ENCODE results near the gene ST6GALNAC3.

ST6GALNAC3 gene

GRCh38 chr1:76074321-76075187 lies at the start of gene ST6GALNAC3:
Gene ST6GALNAC3 (plus strand): TSS chr1:76074746.
- peaks cover 10% of the 10 kb centered on the region for H3K27me3 ChIP-seq (ENCODE audit: control insufficient read depth, insufficient read depth, low read length)
- peak within 1 kb of the TSS; percentile 80 for H3K9ac ChIP-seq (ENCODE audit: low read length)
- H3K36me3 ChIP-seq (ENCODE audit: control insufficient read depth, low read depth, low read length): no peaks in the 10 kb centered on the region
- H3K9me3 ChIP-seq (ENCODE audit: control insufficient read depth, low read depth, low read length): no peaks in the 10 kb centered on the region
- peaks cover 13% of the 10 kb centered on the region for H3K4me1 ChIP-seq (ENCODE audit: control insufficient read depth, low read depth, low read length)
- peak within 1 kb of the TSS; percentile 94 for H3K4me3 ChIP-seq (ENCODE audit: low read length)
- peak within 1 kb of the TSS; percentile 35 for H3K27ac ChIP-seq (ENCODE audit: low read length)

- no peak overlapping the region for H3K27ac ChIP-seq (ENCODE audit: low read length)
- no peak overlapping the region for H3K9ac ChIP-seq (ENCODE audit: low read length)
- no peaks in the 10 kb centered on the region for H3K9me3 ChIP-seq (ENCODE audit: control insufficient read depth, low read depth, low read length)
- H3K4me1 ChIP-seq (ENCODE audit: control insufficient read depth, low read depth, low read length): no peaks in the 10 kb centered on the region
- H3K27me3 ChIP-seq (ENCODE audit: control insufficient read depth, insufficient read depth, low read length): no peaks in the 10 kb centered on the region
- no peak overlapping the region for H3K4me3 ChIP-seq (ENCODE audit: low read length)
- H3K36me3 ChIP-seq (ENCODE audit: control insufficient read depth, low read depth, low read length): no peaks in the 10 kb centered on the region
These were observed 47.2 kb upstream of the ST6GALNAC3 start for GRCh38 chr1:76027341-76027740.

GRCh38 chr1:76029331-76029730 lies 45.2 kb upstream of the ST6GALNAC3 start:
- no peak overlapping the region for H3K9ac ChIP-seq (ENCODE audit: low read length)
- no peaks in the 10 kb centered on the region for H3K36me3 ChIP-seq (ENCODE audit: control insufficient read depth, low read depth, low read length)
- H3K9me3 ChIP-seq (ENCODE audit: control insufficient read depth, low read depth, low read length): no peaks in the 10 kb centered on the region
- no peaks in the 10 kb centered on the region for H3K4me1 ChIP-seq (ENCODE audit: control insufficient read depth, low read depth, low read length)
- no peak overlapping the region for H3K27ac ChIP-seq (ENCODE audit: low read length)
- H3K4me3 ChIP-seq (ENCODE audit: low read length): no peak overlapping the region
- no peaks in the 10 kb centered on the region for H3K27me3 ChIP-seq (ENCODE audit: control insufficient read depth, insufficient read depth, low read length)

GRCh38 chr1:76031496-76031895 lies 43.0 kb upstream of the ST6GALNAC3 start:
- Histone ChIP-seq H3K36me3 (ENCODE audit: control insufficient read depth, low read depth, low read length) (no peaks in the 10 kb centered on the region), H3K4me3 (ENCODE audit: low read length) (no peak overlapping the region), H3K9ac (ENCODE audit: low read length) (no peak overlapping the region), H3K27me3 (ENCODE audit: control insufficient read depth, insufficient read depth, low read length) (no peaks in the 10 kb centered on the region), H3K9me3 (ENCODE audit: control insufficient read depth, low read depth, low read length) (no peaks in the 10 kb centered on the region), H3K4me1 (ENCODE audit: control insufficient read depth, low read depth, low read length) (peaks cover 7% of the 10 kb centered on the region), H3K27ac (ENCODE audit: low read length) (no peak overlapping the region)

- Histone ChIP-seq H3K4me3 (ENCODE audit: low read length) (no peak overlapping the region), H3K9me3 (ENCODE audit: control insufficient read depth, low read depth, low read length) (no peaks in the 10 kb centered on the region), H3K36me3 (ENCODE audit: control insufficient read depth, low read depth, low read length) (no peaks in the 10 kb centered on the region), H3K4me1 (ENCODE audit: control insufficient read depth, low read depth, low read length) (peaks cover 18% of the 10 kb centered on the region), H3K27me3 (ENCODE audit: control insufficient read depth, insufficient read depth, low read length) (no peaks in the 10 kb centered on the region), H3K27ac (ENCODE audit: low read length) (no peak overlapping the region), H3K9ac (ENCODE audit: low read length) (no peak overlapping the region)
These were observed 40.6 kb upstream of the ST6GALNAC3 start for GRCh38 chr1:76033800-76034475.

- H3K4me3 ChIP-seq (ENCODE audit: low read length): no peak overlapping the region
- no peak overlapping the region for H3K9ac ChIP-seq (ENCODE audit: low read length)
- H3K27ac ChIP-seq (ENCODE audit: low read length): no peak overlapping the region
- H3K27me3 ChIP-seq (ENCODE audit: control insufficient read depth, insufficient read depth, low read length): no peaks in the 10 kb centered on the region
- H3K9me3 ChIP-seq (ENCODE audit: control insufficient read depth, low read depth, low read length): no peaks in the 10 kb centered on the region
- peaks cover 20% of the 10 kb centered on the region for H3K4me1 ChIP-seq (ENCODE audit: control insufficient read depth, low read depth, low read length)
- H3K36me3 ChIP-seq (ENCODE audit: control insufficient read depth, low read depth, low read length): no peaks in the 10 kb centered on the region
These were observed 39.5 kb upstream of the ST6GALNAC3 start for GRCh38 chr1:76035053-76035452.

- Histone ChIP-seq H3K27me3 (ENCODE audit: control insufficient read depth, insufficient read depth, low read length) (no peaks in the 10 kb centered on the region), H3K9ac (ENCODE audit: low read length) (no peak overlapping the region), H3K9me3 (ENCODE audit: control insufficient read depth, low read depth, low read length) (no peaks in the 10 kb centered on the region), H3K27ac (ENCODE audit: low read length) (no peak overlapping the region), H3K4me3 (ENCODE audit: low read length) (no peak overlapping the region), H3K4me1 (ENCODE audit: control insufficient read depth, low read depth, low read length) (peaks cover 34% of the 10 kb centered on the region), H3K36me3 (ENCODE audit: control insufficient read depth, low read depth, low read length) (no peaks in the 10 kb centered on the region)
These were observed 37.2 kb upstream of the ST6GALNAC3 start for GRCh38 chr1:76037324-76037723.

GRCh38 chr1:76038287-76039004 lies 36.1 kb upstream of the ST6GALNAC3 start:
- Histone ChIP-seq H3K27ac (ENCODE audit: low read length) (no peak overlapping the region), H3K9ac (ENCODE audit: low read length) (no peak overlapping the region)

GRCh38 chr1:76046149-76046548 lies 28.4 kb upstream of the ST6GALNAC3 start:
- H3K27me3 ChIP-seq (ENCODE audit: control insufficient read depth, insufficient read depth, low read length): no peaks in the 10 kb centered on the region
- no peaks in the 10 kb centered on the region for H3K36me3 ChIP-seq (ENCODE audit: control insufficient read depth, low read depth, low read length)
- H3K9ac ChIP-seq (ENCODE audit: low read length): no peak overlapping the region
- H3K27ac ChIP-seq (ENCODE audit: low read length): no peak overlapping the region
- H3K9me3 ChIP-seq (ENCODE audit: control insufficient read depth, low read depth, low read length): no peaks in the 10 kb centered on the region
- H3K4me3 ChIP-seq (ENCODE audit: low read length): no peak overlapping the region
- H3K4me1 ChIP-seq (ENCODE audit: control insufficient read depth, low read depth, low read length): peaks cover 23% of the 10 kb centered on the region

More at GRCh38 chr1:76038287-76039004, 36.1 kb upstream of the ST6GALNAC3 start:
- H3K4me1 ChIP-seq (ENCODE audit: control insufficient read depth, low read depth, low read length): peaks cover 34% of the 10 kb centered on the region
- H3K27me3 ChIP-seq (ENCODE audit: control insufficient read depth, insufficient read depth, low read length): no peaks in the 10 kb centered on the region
- H3K9me3 ChIP-seq (ENCODE audit: control insufficient read depth, low read depth, low read length): no peaks in the 10 kb centered on the region
- no peaks in the 10 kb centered on the region for H3K36me3 ChIP-seq (ENCODE audit: control insufficient read depth, low read depth, low read length)
- no peak overlapping the region for H3K4me3 ChIP-seq (ENCODE audit: low read length)

GRCh38 chr1:76048219-76048618 lies 26.3 kb upstream of the ST6GALNAC3 start:
- H3K4me1 ChIP-seq (ENCODE audit: control insufficient read depth, low read depth, low read length): peaks cover 28% of the 10 kb centered on the region
- no peaks in the 10 kb centered on the region for H3K27me3 ChIP-seq (ENCODE audit: control insufficient read depth, insufficient read depth, low read length)
- H3K36me3 ChIP-seq (ENCODE audit: control insufficient read depth, low read depth, low read length): no peaks in the 10 kb centered on the region
- H3K27ac ChIP-seq (ENCODE audit: low read length): no peak overlapping the region
- no peak overlapping the region for H3K4me3 ChIP-seq (ENCODE audit: low read length)
- H3K9me3 ChIP-seq (ENCODE audit: control insufficient read depth, low read depth, low read length): no peaks in the 10 kb centered on the region
- H3K9ac ChIP-seq (ENCODE audit: low read length): no peak overlapping the region

GRCh38 chr1:76048926-76049325 lies 25.6 kb upstream of the ST6GALNAC3 start:
- H3K9me3 ChIP-seq (ENCODE audit: control insufficient read depth, low read depth, low read length): no peaks in the 10 kb centered on the region
- no peak overlapping the region for H3K9ac ChIP-seq (ENCODE audit: low read length)
- H3K27me3 ChIP-seq (ENCODE audit: control insufficient read depth, insufficient read depth, low read length): no peaks in the 10 kb centered on the region
- H3K27ac ChIP-seq (ENCODE audit: low read length): no peak overlapping the region
- H3K4me1 ChIP-seq (ENCODE audit: control insufficient read depth, low read depth, low read length): peaks cover 34% of the 10 kb centered on the region
- H3K4me3 ChIP-seq (ENCODE audit: low read length): no peak overlapping the region
- no peaks in the 10 kb centered on the region for H3K36me3 ChIP-seq (ENCODE audit: control insufficient read depth, low read depth, low read length)

Measured in iPS-18a (cell line).